Measurements from ENCODE around the gene KRT37.

DNA sequence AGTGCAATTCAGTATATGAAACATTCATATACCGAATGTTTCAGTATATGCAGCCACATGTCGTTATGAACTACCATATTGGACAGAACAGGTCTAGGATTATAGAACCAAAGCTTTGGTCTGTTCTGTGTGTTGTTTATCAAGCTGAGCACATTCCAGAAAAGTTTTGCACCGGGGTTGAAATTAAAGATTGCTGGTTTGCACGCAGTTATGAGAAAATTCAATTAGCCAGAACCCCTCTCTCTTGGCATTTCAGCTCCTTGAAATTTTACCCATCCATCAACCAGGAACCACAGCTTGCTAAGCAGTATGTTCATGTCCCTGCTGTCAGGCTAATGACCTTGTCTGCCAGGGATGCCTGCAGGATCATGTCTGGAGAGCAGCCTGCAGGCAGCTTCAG, 33.3 kb upstream of the KRT37 start:
- TF ChIP-seq POLR2A (IDR thresholded peaks at IDR 0.05) (no peak), CTCF (IDR thresholded peaks at IDR 0.05) (no peak)

All from thyroid gland (tissue), 4 donors.